Myometrial cell (primary cell): ENCODE measurements around the gene SARS2. TPM values are rescaled to one million over a fixed set of nuclear protein-coding genes. Genes with fewer than 3 reads are reported as not detected.

Experiments
- total RNA-seq: library from RNA; depleted of rRNA; stranded (reverse); fragments of >200 nt; gene quantifications from 2 replicates; pipeline ENCODE4 v1.2.3, GENCODE V29; 2015

SARS2 gene
- total RNA-seq: 28.8 and 36.2 TPM in 2 replicates

GRCh38 chr19:38929929-38930775, at the start of gene SARS2:
Gene SARS2, minus strand, starts transcription at chr19:38930763. Its CDS starts 27 bp downstream, at chr19:38930736.

GRCh38 chr19:38975214-38975860, 44.8 kb upstream of the SARS2 start, which contains the start of gene FBXO17:
Gene FBXO17, minus strand, starts transcription at chr19:38975742. Its CDS starts 25,423 bp downstream, at chr19:38950319.

GRCh38 chr19:38930776-38931520, 385 bp upstream of the SARS2 start, which contains the start of gene MRPS12:
Gene MRPS12, plus strand, starts transcription at chr19:38930944. Its CDS starts 351 bp downstream, at chr19:38931295.

GRCh38 chr19:38899447-38900201, 30.9 kb downstream of the SARS2 start, which contains the start of the genes NFKBIB and SIRT2:
Gene NFKBIB, plus strand, starts transcription at chr19:38899969. Its CDS starts 64 bp downstream, at chr19:38900033.
Gene SIRT2, minus strand, starts transcription at chr19:38899618. Its CDS starts 97 bp downstream, at chr19:38899521.

GRCh38 chr19:38877781-38878574, 52.6 kb downstream of the SARS2 start, which contains the start of gene RINL:
Gene RINL, minus strand, starts transcription at chr19:38878275. Its CDS starts 1,533 bp downstream, at chr19:38876742.

Other genes starting within 250 kb of the SARS2 start
- gene CAPN12, start 186.3 kb downstream of the SARS2 start, total RNA-seq: 0.29 and 0.35 TPM in 2 replicates
- gene LGALS7, start 157.2 kb downstream of the SARS2 start, total RNA-seq: not detected in 2 replicates
- gene LGALS7B, start 141.6 kb downstream of the SARS2 start, total RNA-seq: not detected in 2 replicates
- gene LGALS4, start 117.8 kb downstream of the SARS2 start, total RNA-seq: not detected in 2 replicates
- gene ECH1, start 99.0 kb downstream of the SARS2 start, total RNA-seq: 25.3 and 49.9 TPM in 2 replicates
- gene HNRNPL, start 80.8 kb downstream of the SARS2 start, total RNA-seq: 314 and 362 TPM in 2 replicates
- 1.7 and 3.5 TPM in 2 replicates for gene RINL, start 52.5 kb downstream of the SARS2 start, total RNA-seq
- 48.4 TPM in 2 replicates for gene SIRT2, start 31.1 kb downstream of the SARS2 start, total RNA-seq
- 17.5 and 23.4 TPM in 2 replicates for gene NFKBIB, start 30.8 kb downstream of the SARS2 start, total RNA-seq
- gene CCER2, start 18.6 kb downstream of the SARS2 start, total RNA-seq: not detected in 2 replicates
- 52.5 and 66.3 TPM in 2 replicates for gene MRPS12, start 181 bp upstream of the SARS2 start, total RNA-seq
- 22.3 and 30.0 TPM in 2 replicates for gene FBXO17, start 45.0 kb upstream of the SARS2 start, total RNA-seq
- gene FBXO27, start 101.8 kb upstream of the SARS2 start, total RNA-seq: 7.8 and 8.4 TPM in 2 replicates
- gene ACP7, start 153.6 kb upstream of the SARS2 start, total RNA-seq: not detected in 2 replicates
- 14.7 and 23.2 TPM in 2 replicates for gene PAK4, start 195.0 kb upstream of the SARS2 start, total RNA-seq